OCI-LY3 (cell line): Measurements from ENCODE around the gene EPB41L5.

Experiments
- H2AFZ ChIP-seq: fragments of 200-600, 300-600 bp; shearing (Covaris generic); 2 replicates; pipeline ENCODE4 v1.6.0; 2014; ENCODE audit warnings: antibody characterized with exemption, low read depth, low read length
- H3K27ac ChIP-seq: fragments of 200-600, 300-600 bp; sonication (generic); 2 replicates; pipeline ENCODE4 v1.5.1; 2014; ENCODE audit warnings: mild to moderate bottlenecking, low read length, moderate library complexity, mixed read lengths
- H3K27me3 ChIP-seq: fragments of 200-600, 300-600 bp; sonication (generic); 2 replicates; pipeline ENCODE4 v1.6.1; 2014; ENCODE audit warnings: low read depth, low read length, mixed read lengths
- H3K36me3 ChIP-seq: fragments of 200-600, 300-600 bp; sonication (generic); replicated peaks from 2 replicates; pipeline ENCODE3; 2014; ENCODE audit warnings: low read depth, low read length, mixed read lengths
- H3K4me1 ChIP-seq: fragments of 300-600, 200-600 bp; sonication (generic); 2 replicates; pipeline ENCODE4 v1.6.1; 2014; ENCODE audit warnings: low read length, mixed read lengths
- H3K4me2 ChIP-seq: fragments of 200-600, 300-600 bp; sonication (generic); 2 replicates; pipeline ENCODE4 v1.6.1; 2014; ENCODE audit warnings: low read length, mixed read lengths
- H3K4me3 ChIP-seq: fragments of 300-600, 200-600 bp; sonication (generic); 2 replicates; pipeline ENCODE4 v1.5.1; 2014; ENCODE audit warnings: antibody characterized with exemption, mild to moderate bottlenecking, low read length, moderate library complexity
- H3K79me2 ChIP-seq: fragments of 300-600, 200-600 bp; shearing (Covaris generic); 2 replicates; pipeline ENCODE4 v1.6.1; 2014; ENCODE audit warnings: mild to moderate bottlenecking, low read length, mixed read lengths
- H3K9ac ChIP-seq: fragments of 300-600, 200-600 bp; shearing (Covaris generic); 2 replicates; pipeline ENCODE4 v1.6.0; 2014; ENCODE audit warnings: mild to moderate bottlenecking, low read length, moderate library complexity
- H3K9me3 ChIP-seq: fragments of 200-600, 300-600 bp; shearing (Covaris generic); 2 replicates; pipeline ENCODE4 v1.6.1; 2014; ENCODE audit warnings: low read length, mixed read lengths; ENCODE audit not compliant: insufficient read depth
- H4K20me1 ChIP-seq: fragments of 200-600, 300-600 bp; sonication (generic); 2 replicates; pipeline ENCODE4 v1.6.1; 2016; ENCODE audit warnings: low read length, mixed read lengths; ENCODE audit not compliant: insufficient read depth
- CTCF ChIP-seq: fragments of 200-600, 300-600 bp; sonication (generic); IDR thresholded peaks from 2 replicates; pipeline ENCODE4 v1.5.1; 2014; ENCODE audit warnings: antibody characterized with exemption, low read length, low read depth
- EZH2phosphoT487 ChIP-seq: fragments of 200-600 bp; shearing (Covaris generic); IDR thresholded peaks from 2 replicates; pipeline ENCODE4 v1.6.1; 2018; ENCODE audit warnings: antibody characterized with exemption, mixed run types, low read depth

EPB41L5 gene

GRCh38 chr2:120223034-120223912, 210.4 kb downstream of the EPB41L5 start, which contains the start of gene TMEM185B:
Gene TMEM185B, minus strand, starts transcription at chr2:120223400. Its CDS starts 424 bp downstream, at chr2:120222976.
- Histone ChIP-seq H3K9me3 (peaks cover 5% of the 10 kb centered on the region; the same call in 1 of the 2 replicates), H3K79me2 (peaks cover 17% of the 10 kb centered on the region), H3K27ac (peak within 1 kb of the TSS; percentile 35), H3K4me3 (peak within 1 kb of the TSS; percentile 80), H3K36me3 (peaks cover 7% of the 10 kb centered on the region), H4K20me1 (no peaks in the 10 kb centered on the region), H3K27me3 (peaks cover 10% of the 10 kb centered on the region), H2AFZ (peak within 1 kb of the TSS; percentile 80; the same call in 1 of the 2 replicates), H3K4me2 (peak within 1 kb of the TSS; percentile 87), H3K4me1 (peaks cover 12% of the 10 kb centered on the region), H3K9ac (peak within 1 kb of the TSS; percentile 64; the same call in 1 of the 2 replicates)
- TF ChIP-seq CTCF, result no peak
- no peak for TF ChIP-seq EZH2phosphoT487

DNA sequence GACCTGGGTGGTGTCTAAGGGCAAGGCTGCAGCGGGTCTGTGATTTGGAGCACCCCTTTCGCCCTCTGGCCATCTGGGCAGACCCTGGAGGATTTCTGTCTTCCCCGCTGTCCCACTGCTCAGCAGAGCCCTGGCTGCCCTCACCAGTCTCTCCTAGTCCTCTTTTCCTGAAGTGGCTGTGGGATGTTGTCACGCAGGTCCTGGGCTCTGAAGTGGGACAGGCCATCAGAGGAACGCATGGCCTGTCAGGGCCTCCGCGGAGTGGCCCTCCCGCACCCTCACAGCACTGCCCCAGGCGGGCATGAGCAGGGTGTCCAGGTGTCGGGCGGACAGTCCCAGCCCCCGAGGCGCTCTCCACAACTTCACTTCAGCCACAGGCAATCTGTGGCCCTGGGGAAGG, 211.4 kb downstream of the EPB41L5 start:
- Histone ChIP-seq H3K4me3 (no peak overlapping the region), H3K36me3 (peaks cover 7% of the 10 kb centered on the region), H3K9me3 (peaks cover 5% of the 10 kb centered on the region; the same call in 1 of the 2 replicates), H4K20me1 (no peaks in the 10 kb centered on the region), H3K9ac (no peak overlapping the region), H3K27ac (no peak overlapping the region), H3K79me2 (peaks cover 17% of the 10 kb centered on the region), H3K27me3 (peaks cover 12% of the 10 kb centered on the region), H2AFZ (no peak overlapping the region), H3K4me1 (peaks cover 16% of the 10 kb centered on the region), H3K4me2 (peak overlapping the region; percentile 87)
- TF ChIP-seq EZH2phosphoT487 (no peak), CTCF (no peak)

DNA sequence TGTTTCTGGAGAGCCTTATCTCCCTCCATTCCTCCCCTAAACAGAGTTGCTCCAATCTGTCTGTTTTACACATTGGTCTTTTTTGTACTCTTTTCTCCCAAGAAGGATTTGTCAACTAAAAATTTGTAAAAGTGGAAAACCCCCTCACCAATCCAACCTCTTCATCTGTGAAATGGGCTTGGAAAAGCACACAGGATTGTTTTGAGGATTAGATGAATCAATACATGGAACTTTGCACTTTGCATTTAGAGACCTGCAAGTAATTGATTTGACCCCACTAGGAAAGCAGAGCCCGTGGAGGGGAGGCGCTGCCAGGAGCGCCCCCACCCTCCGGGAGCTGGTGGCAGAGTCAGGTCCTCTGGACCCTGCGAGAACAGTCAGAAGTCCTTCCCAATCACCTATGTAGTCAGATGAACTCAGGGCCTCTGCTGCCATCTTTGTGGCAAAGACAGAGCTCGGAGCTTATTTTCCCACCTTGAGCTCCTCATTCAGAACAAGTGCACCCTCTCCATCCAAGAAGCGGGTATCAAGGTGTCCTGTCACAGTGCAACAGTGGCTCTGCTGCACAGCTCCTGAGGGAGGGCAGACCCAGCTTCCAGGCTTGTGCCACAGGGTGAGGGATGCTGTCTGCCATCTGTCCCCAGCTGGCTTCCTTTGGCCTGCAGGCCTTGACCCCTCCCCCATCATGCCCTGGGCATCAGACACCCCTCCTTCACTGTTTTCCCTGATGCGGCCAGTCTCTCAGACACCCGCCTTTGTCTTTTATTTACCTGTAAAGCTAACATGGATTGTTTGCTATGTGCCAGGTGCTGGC, 212.1 kb downstream of the EPB41L5 start:
- TF ChIP-seq CTCF (no peak), EZH2phosphoT487 (no peak)
- Histone ChIP-seq H4K20me1 (no peaks in the 10 kb centered on the region), H3K4me3 (no peak overlapping the region), H3K4me2 (no peak overlapping the region), H3K79me2 (peaks cover 17% of the 10 kb centered on the region), H3K9ac (no peak overlapping the region), H3K9me3 (peaks cover 5% of the 10 kb centered on the region; the same call in 1 of the 2 replicates), H3K36me3 (peaks cover 7% of the 10 kb centered on the region), H2AFZ (no peak overlapping the region), H3K4me1 (peaks cover 16% of the 10 kb centered on the region), H3K27ac (no peak overlapping the region), H3K27me3 (peaks cover 15% of the 10 kb centered on the region)
